C4-2B (cell line): ENCODE measurements around the gene ELFN1.

Experiments used
- ZFX ChIP-seq: fragments of 450-650 bp; IDR thresholded peaks from 2 replicates; pipeline ENCODE4 v1.6.1; 2017
- TF ChIP-seq, protein P1 (sequence below): fragments of 450-650 bp; conservative IDR thresholded peaks from 2 replicates; pipeline ENCODE4 v1.5.1; 2017; ENCODE audit warnings: mild to moderate bottlenecking

GRCh38 chr7:1713502-1714484 is 43.7 kb downstream of the ELFN1 start:
- TF ChIP-seq, protein P1, sequence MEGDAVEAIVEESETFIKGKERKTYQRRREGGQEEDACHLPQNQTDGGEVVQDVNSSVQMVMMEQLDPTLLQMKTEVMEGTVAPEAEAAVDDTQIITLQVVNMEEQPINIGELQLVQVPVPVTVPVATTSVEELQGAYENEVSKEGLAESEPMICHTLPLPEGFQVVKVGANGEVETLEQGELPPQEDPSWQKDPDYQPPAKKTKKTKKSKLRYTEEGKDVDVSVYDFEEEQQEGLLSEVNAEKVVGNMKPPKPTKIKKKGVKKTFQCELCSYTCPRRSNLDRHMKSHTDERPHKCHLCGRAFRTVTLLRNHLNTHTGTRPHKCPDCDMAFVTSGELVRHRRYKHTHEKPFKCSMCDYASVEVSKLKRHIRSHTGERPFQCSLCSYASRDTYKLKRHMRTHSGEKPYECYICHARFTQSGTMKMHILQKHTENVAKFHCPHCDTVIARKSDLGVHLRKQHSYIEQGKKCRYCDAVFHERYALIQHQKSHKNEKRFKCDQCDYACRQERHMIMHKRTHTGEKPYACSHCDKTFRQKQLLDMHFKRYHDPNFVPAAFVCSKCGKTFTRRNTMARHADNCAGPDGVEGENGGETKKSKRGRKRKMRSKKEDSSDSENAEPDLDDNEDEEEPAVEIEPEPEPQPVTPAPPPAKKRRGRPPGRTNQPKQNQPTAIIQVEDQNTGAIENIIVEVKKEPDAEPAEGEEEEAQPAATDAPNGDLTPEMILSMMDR = no peak
- no peak for TF ChIP-seq ZFX
